Measurements from ENCODE around the gene SLC15A4. TPM values are rescaled to one million over a fixed set of nuclear protein-coding genes. Genes with fewer than 3 reads are reported as not detected.

Gene SLC15A4
- total RNA-seq, 1 donor from 2014 or later = 34.0 TPM

- Mint-ChIP-seq H3K4me1 (ENCODE audit: low read depth) (peaks cover 23% of the 10 kb centered on the region), H3K36me3 (ENCODE audit: low read depth) (peaks cover 48% of the 10 kb centered on the region), H3K27ac (ENCODE audit: unreplicated experiment) (no peak overlapping the region), H3K4me3 (ENCODE audit: unreplicated experiment) (no peak overlapping the region), H3K27me3 (ENCODE audit: low read depth) (no peaks in the 10 kb centered on the region), H3K9me3 (ENCODE audit: low read depth) (no peaks in the 10 kb centered on the region)
- DNase-seq (ENCODE audit: low spot score) = no peak
- no peak for TF ChIP-seq CTCF (IDR thresholded peaks at IDR 0.05)
Observed at GRCh38 chr12:128794661-128795529, 28.9 kb downstream of the SLC15A4 start.

GRCh38 chr12:128793701-128794100 is 30.1 kb downstream of the SLC15A4 start:
- Mint-ChIP-seq H3K27ac (ENCODE audit: unreplicated experiment) (no peak overlapping the region), H3K4me1 (ENCODE audit: low read depth) (peaks cover 27% of the 10 kb centered on the region), H3K27me3 (ENCODE audit: low read depth) (no peaks in the 10 kb centered on the region), H3K9me3 (ENCODE audit: low read depth) (no peaks in the 10 kb centered on the region), H3K4me3 (ENCODE audit: unreplicated experiment) (no peak overlapping the region), H3K36me3 (ENCODE audit: low read depth) (peaks cover 45% of the 10 kb centered on the region)
- no peak for DNase-seq (ENCODE audit: low spot score)
- no peak for TF ChIP-seq CTCF (IDR thresholded peaks at IDR 0.05)

GRCh38 chr12:128792881-128793280 is 30.9 kb downstream of the SLC15A4 start:
- no peak overlapping the region for H3K4me3 Mint-ChIP-seq (ENCODE audit: unreplicated experiment)
- H3K9me3 Mint-ChIP-seq (ENCODE audit: low read depth) = no peaks in the 10 kb centered on the region
- no peaks in the 10 kb centered on the region for H3K27me3 Mint-ChIP-seq (ENCODE audit: low read depth)
- peaks cover 26% of the 10 kb centered on the region for H3K4me1 Mint-ChIP-seq (ENCODE audit: low read depth)
- TF ChIP-seq CTCF (IDR thresholded peaks at IDR 0.05) = no peak
- no peak overlapping the region for H3K27ac Mint-ChIP-seq (ENCODE audit: unreplicated experiment)
- H3K36me3 Mint-ChIP-seq (ENCODE audit: low read depth) = peaks cover 41% of the 10 kb centered on the region
- no peak for DNase-seq (ENCODE audit: low spot score)

- H3K4me1 Mint-ChIP-seq (ENCODE audit: low read depth) = peaks cover 21% of the 10 kb centered on the region
- H3K27ac Mint-ChIP-seq (ENCODE audit: unreplicated experiment) = no peak overlapping the region
- H3K36me3 Mint-ChIP-seq (ENCODE audit: low read depth) = peaks cover 38% of the 10 kb centered on the region
- H3K4me3 Mint-ChIP-seq (ENCODE audit: unreplicated experiment) = no peak overlapping the region
- H3K27me3 Mint-ChIP-seq (ENCODE audit: low read depth) = no peaks in the 10 kb centered on the region
- H3K9me3 Mint-ChIP-seq (ENCODE audit: low read depth) = no peaks in the 10 kb centered on the region
- no peak for DNase-seq (ENCODE audit: low spot score)
- TF ChIP-seq CTCF (IDR thresholded peaks at IDR 0.05) = no peak
Observed at GRCh38 chr12:128792398-128792797, 31.4 kb downstream of the SLC15A4 start.

- Mint-ChIP-seq H3K9me3 (ENCODE audit: low read depth) (no peaks in the 10 kb centered on the region), H3K27me3 (ENCODE audit: low read depth) (no peaks in the 10 kb centered on the region), H3K4me3 (ENCODE audit: unreplicated experiment) (no peak overlapping the region), H3K27ac (ENCODE audit: unreplicated experiment) (no peak overlapping the region), H3K4me1 (ENCODE audit: low read depth) (peaks cover 14% of the 10 kb centered on the region), H3K36me3 (ENCODE audit: low read depth) (peaks cover 34% of the 10 kb centered on the region)
- no peak for TF ChIP-seq CTCF (IDR thresholded peaks at IDR 0.05)
- no peak for DNase-seq (ENCODE audit: low spot score)
Observed at GRCh38 chr12:128791395-128792322, 32.1 kb downstream of the SLC15A4 start.

Measured in chondrocyte (in vitro differentiated cells).